ENCODE data around the gene YBEY.
A peak's percentile ranks its signal among the peaks of the same experiment; 100 is the strongest.

YBEY gene

GRCh38 chr21:46311568-46311967 lies 25.4 kb downstream of the YBEY start:
- no peak overlapping the region for H3K27ac ChIP-seq (ENCODE audit: extremely low read depth, low read depth, low read length)
- no peaks in the 10 kb centered on the region for H3K4me1 ChIP-seq (ENCODE audit: control insufficient read depth, insufficient read depth, low read length)
- H3K9me3 ChIP-seq (ENCODE audit: control insufficient read depth, insufficient read depth, low read depth, low read length): no peaks in the 10 kb centered on the region
- POLR2A ChIA-PET: no interaction called here
- CTCF ChIA-PET: interaction anchor here (1.7 kb wide), 1 partner anchor 14 kb away, joined by 4 read pairs; a partner anchor contains a TSS
- peaks cover 71 to 74% of the 10 kb centered on the region in 2 experiments for H3K36me3 ChIP-seq (ENCODE audit: control insufficient read depth in 2 of 2, insufficient read depth in 1 of 2, low read length in 2 of 2)
- H3K4me3 ChIP-seq (ENCODE audit: low read depth, low read length): no peak overlapping the region
- TF ChIP-seq ZNF146 (tag by site-specific recombination; IDR thresholded peaks at IDR 0.05): 0 out of 2 replicates have a peak, but pooled peaks have one; percentile 10
- TF ChIP-seq, protein P1, sequence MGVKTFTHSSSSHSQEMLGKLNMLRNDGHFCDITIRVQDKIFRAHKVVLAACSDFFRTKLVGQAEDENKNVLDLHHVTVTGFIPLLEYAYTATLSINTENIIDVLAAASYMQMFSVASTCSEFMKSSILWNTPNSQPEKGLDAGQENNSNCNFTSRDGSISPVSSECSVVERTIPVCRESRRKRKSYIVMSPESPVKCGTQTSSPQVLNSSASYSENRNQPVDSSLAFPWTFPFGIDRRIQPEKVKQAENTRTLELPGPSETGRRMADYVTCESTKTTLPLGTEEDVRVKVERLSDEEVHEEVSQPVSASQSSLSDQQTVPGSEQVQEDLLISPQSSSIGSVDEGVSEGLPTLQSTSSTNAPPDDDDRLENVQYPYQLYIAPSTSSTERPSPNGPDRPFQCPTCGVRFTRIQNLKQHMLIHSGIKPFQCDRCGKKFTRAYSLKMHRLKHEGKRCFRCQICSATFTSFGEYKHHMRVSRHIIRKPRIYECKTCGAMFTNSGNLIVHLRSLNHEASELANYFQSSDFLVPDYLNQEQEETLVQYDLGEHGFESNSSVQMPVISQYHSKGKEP (tag by site-specific recombination; IDR thresholded peaks at IDR 0.05): no peak
- 0 out of 2 replicates have a peak, but pooled peaks have one; percentile 26 for TF ChIP-seq ZNF645 (tag by site-specific recombination; IDR thresholded peaks at IDR 0.05)
- no peak for TF ChIP-seq ZNF654 (tag by site-specific recombination; IDR thresholded peaks at IDR 0.05; ENCODE audit: low read depth)
- TF ChIP-seq KLF8 (tag by site-specific recombination; IDR thresholded peaks at IDR 0.05): peak; percentile 26; the same call in 1 of the 2 replicates
- TF ChIP-seq KLF1 (tag by site-specific recombination; IDR thresholded peaks at IDR 0.05): peak; percentile 34; the same call in 1 of the 2 replicates
- peak; percentile 44; the same call in 1 of the 2 replicates for TF ChIP-seq ZNF366 (tag by site-specific recombination; conservative IDR thresholded peaks at IDR 0.05)
- no peak for TF ChIP-seq SCRT1 (tag by site-specific recombination; IDR thresholded peaks at IDR 0.05; ENCODE audit: borderline replicate concordance)
- TF ChIP-seq ZFHX2 (tag by site-specific recombination; conservative IDR thresholded peaks at IDR 0.05): peak; percentile 95
- TF ChIP-seq EGR2 (tag by site-specific recombination; IDR thresholded peaks at IDR 0.05; ENCODE audit: low read depth): peak; percentile 100

- no peaks in the 10 kb centered on the region for H3K4me1 ChIP-seq (ENCODE audit: control insufficient read depth, insufficient read depth, low read length)
- TF ChIP-seq, protein P2, sequence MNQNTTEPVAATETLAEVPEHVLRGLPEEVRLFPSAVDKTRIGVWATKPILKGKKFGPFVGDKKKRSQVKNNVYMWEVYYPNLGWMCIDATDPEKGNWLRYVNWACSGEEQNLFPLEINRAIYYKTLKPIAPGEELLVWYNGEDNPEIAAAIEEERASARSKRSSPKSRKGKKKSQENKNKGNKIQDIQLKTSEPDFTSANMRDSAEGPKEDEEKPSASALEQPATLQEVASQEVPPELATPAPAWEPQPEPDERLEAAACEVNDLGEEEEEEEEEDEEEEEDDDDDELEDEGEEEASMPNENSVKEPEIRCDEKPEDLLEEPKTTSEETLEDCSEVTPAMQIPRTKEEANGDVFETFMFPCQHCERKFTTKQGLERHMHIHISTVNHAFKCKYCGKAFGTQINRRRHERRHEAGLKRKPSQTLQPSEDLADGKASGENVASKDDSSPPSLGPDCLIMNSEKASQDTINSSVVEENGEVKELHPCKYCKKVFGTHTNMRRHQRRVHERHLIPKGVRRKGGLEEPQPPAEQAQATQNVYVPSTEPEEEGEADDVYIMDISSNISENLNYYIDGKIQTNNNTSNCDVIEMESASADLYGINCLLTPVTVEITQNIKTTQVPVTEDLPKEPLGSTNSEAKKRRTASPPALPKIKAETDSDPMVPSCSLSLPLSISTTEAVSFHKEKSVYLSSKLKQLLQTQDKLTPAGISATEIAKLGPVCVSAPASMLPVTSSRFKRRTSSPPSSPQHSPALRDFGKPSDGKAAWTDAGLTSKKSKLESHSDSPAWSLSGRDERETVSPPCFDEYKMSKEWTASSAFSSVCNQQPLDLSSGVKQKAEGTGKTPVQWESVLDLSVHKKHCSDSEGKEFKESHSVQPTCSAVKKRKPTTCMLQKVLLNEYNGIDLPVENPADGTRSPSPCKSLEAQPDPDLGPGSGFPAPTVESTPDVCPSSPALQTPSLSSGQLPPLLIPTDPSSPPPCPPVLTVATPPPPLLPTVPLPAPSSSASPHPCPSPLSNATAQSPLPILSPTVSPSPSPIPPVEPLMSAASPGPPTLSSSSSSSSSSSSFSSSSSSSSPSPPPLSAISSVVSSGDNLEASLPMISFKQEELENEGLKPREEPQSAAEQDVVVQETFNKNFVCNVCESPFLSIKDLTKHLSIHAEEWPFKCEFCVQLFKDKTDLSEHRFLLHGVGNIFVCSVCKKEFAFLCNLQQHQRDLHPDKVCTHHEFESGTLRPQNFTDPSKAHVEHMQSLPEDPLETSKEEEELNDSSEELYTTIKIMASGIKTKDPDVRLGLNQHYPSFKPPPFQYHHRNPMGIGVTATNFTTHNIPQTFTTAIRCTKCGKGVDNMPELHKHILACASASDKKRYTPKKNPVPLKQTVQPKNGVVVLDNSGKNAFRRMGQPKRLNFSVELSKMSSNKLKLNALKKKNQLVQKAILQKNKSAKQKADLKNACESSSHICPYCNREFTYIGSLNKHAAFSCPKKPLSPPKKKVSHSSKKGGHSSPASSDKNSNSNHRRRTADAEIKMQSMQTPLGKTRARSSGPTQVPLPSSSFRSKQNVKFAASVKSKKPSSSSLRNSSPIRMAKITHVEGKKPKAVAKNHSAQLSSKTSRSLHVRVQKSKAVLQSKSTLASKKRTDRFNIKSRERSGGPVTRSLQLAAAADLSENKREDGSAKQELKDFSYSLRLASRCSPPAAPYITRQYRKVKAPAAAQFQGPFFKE (tag by site-specific recombination; IDR thresholded peaks at IDR 0.05; ENCODE audit: borderline replicate concordance): no peak
- TF ChIP-seq SALL2 (tag by site-specific recombination; IDR thresholded peaks at IDR 0.05; ENCODE audit: borderline replicate concordance) (no peak), KLF7 (tag by site-specific recombination; IDR thresholded peaks at IDR 0.05; ENCODE audit: borderline replicate concordance) (no peak), ZNF514 (tag by site-specific recombination; IDR thresholded peaks at IDR 0.05) (no peak), SCRT1 (tag by site-specific recombination; IDR thresholded peaks at IDR 0.05; ENCODE audit: borderline replicate concordance) (no peak), ZNF169 (tag by site-specific recombination; IDR thresholded peaks at IDR 0.05) (no peak), ZNF138 (tag by site-specific recombination; IDR thresholded peaks at IDR 0.05; ENCODE audit: borderline replicate concordance) (no peak)
- H3K36me3 ChIP-seq (ENCODE audit: control insufficient read depth in 2 of 2, insufficient read depth in 1 of 2, low read length in 2 of 2): peaks cover 60 to 75% of the 10 kb centered on the region in 2 experiments
- H3K9me3 ChIP-seq (ENCODE audit: control insufficient read depth, insufficient read depth, low read depth, low read length): no peaks in the 10 kb centered on the region
- no peak overlapping the region for H3K4me3 ChIP-seq (ENCODE audit: low read depth, low read length)
- POLR2A ChIA-PET: interaction anchor here (1.1 kb wide), 1 partner anchor 11 kb away, joined by 3 read pairs; the partner anchor contains the start of genes C21orf58 and PCNT
- CTCF ChIA-PET: interaction anchor here (0.6 to 0.7 kb wide), 2 partner anchors 277 to 327 kb away, joined by 3 to 5 read pairs; no protein-coding TSS in a partner anchor
- no peak overlapping the region for H3K27ac ChIP-seq (ENCODE audit: extremely low read depth, low read depth, low read length)
Measured at GRCh38 chr21:46312949-46313348, 26.8 kb downstream of the YBEY start.
